ENCODE results near the gene FLRT2.

DNA sequence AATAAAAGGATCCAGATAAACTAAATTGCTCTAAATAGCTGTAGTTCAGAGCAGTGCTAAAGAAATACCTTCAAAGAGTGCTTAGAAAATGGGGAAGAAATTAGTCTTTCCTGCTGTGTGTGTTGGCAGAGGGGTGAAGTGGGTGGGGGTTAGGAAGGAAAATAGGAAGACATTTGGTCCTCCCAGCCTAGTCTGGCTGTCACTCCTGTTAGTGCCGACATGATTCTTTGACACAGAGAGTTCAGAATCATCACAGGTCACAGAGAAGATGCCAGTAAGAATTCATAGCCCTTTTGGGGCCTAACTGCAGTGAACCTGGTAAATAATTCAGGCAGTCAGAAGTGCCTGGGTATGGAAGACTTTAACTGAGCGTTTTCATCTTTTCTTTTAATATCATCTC lies 74.8 kb downstream of the FLRT2 start:
- TF ChIP-seq, protein P1, sequence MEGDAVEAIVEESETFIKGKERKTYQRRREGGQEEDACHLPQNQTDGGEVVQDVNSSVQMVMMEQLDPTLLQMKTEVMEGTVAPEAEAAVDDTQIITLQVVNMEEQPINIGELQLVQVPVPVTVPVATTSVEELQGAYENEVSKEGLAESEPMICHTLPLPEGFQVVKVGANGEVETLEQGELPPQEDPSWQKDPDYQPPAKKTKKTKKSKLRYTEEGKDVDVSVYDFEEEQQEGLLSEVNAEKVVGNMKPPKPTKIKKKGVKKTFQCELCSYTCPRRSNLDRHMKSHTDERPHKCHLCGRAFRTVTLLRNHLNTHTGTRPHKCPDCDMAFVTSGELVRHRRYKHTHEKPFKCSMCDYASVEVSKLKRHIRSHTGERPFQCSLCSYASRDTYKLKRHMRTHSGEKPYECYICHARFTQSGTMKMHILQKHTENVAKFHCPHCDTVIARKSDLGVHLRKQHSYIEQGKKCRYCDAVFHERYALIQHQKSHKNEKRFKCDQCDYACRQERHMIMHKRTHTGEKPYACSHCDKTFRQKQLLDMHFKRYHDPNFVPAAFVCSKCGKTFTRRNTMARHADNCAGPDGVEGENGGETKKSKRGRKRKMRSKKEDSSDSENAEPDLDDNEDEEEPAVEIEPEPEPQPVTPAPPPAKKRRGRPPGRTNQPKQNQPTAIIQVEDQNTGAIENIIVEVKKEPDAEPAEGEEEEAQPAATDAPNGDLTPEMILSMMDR (IDR thresholded peaks at IDR 0.05 in 8 of 11, conservative IDR thresholded peaks at IDR 0.05 in 3 of 11), result no peak
- TF ChIP-seq POLR2A (IDR thresholded peaks at IDR 0.05), result no peak
